MG63 (cell line): ENCODE results near the gene SDK1. TPM values are rescaled to one million over a fixed set of nuclear protein-coding genes. Genes with fewer than 3 reads are reported as not detected.
A peak's percentile ranks its signal among the peaks of the same experiment; 100 is the strongest.

Source experiments
- DNase-seq: peaks from one replicate; pipeline ENCODE4 v3.0.0-alpha.2; 2020
- H3K27me3 ChIP-seq: fragments of 250-450 bp; sonication (Bioruptor Pico); 2 replicates; pipeline ENCODE4 v1.5.1; 2020; ENCODE audit warnings: mild to moderate bottlenecking, moderate library complexity
- H3K36me3 ChIP-seq: fragments of 250-450 bp; sonication (Bioruptor Pico); 2 replicates; pipeline ENCODE4 v1.5.1; 2020; ENCODE audit warnings: mild to moderate bottlenecking, moderate library complexity
- H3K4me3 ChIP-seq: fragments of 250-450 bp; sonication (Bioruptor Pico); 2 replicates; pipeline ENCODE4 v1.5.1; 2020; ENCODE audit warnings: mild to moderate bottlenecking, moderate library complexity
- H3K9me3 ChIP-seq: fragments of 250-450 bp; sonication (Bioruptor Pico); 2 replicates; pipeline ENCODE4 v1.5.1; 2020; ENCODE audit warnings: mild to moderate bottlenecking, moderate library complexity
- total RNA-seq: library from RNA; depleted of rRNA; stranded (reverse); fragments of >200 nt; shearing (Covaris generic); gene quantifications from 2 replicates; pipeline ENCODE4 v1.2.3, GENCODE V29; 2014; ENCODE audit warnings: low replicate concordance

Gene SDK1
- total RNA-seq, 1 experiment from 2014 or later, result 1.1 TPM

DNA sequence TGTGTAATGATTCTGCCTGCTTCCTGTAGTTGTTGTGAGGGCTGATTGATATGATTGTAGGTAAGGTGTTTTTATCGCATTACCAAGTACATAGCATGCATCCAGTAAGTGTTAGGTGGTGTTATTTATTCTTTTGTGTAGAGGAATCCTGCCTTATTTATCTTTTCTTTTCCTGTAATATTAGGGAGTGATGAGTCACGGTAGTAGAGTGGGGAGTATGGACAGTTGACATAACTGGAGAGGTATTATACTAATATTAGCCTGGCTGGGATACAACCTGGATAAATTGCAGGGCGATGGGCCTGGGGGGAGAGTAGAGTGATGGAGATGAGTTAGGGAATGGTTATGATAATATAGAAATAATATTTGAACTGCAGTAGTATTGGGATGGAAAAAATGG is 9.8 kb downstream of the SDK1 start:
- H3K36me3 ChIP-seq, result no peaks in the 10 kb centered on the region
- no peaks in the 10 kb centered on the region; the same call in 1 of the 2 replicates for H3K9me3 ChIP-seq
- peaks cover 8% of the 10 kb centered on the region for H3K27me3 ChIP-seq
- DNase-seq, result no peak
- H3K4me3 ChIP-seq, result no peak overlapping the region

DNA sequence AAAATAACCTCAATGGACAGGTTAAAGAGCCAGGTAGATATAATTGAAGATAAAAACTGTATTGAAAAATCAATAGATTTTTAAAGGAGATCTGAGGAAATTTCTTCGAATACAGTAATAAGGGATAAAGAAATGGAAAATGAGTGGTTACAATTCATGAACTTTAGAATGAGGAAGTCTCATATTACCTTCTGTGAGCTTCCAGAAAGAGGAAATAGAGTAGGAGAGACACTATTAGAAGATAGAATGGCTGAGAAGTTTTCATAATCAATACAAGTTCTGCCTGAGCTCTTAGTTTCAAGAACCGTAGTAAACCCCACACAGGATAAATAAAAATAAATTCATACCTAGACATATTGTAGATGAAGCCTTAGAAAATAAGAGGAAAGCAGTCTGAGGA is 11.5 kb downstream of the SDK1 start:
- no peak for DNase-seq
- no peaks in the 10 kb centered on the region for H3K36me3 ChIP-seq
- H3K27me3 ChIP-seq, result peaks cover 4% of the 10 kb centered on the region; the same call in 1 of the 2 replicates
- H3K9me3 ChIP-seq, result no peaks in the 10 kb centered on the region; the same call in 1 of the 2 replicates
- H3K4me3 ChIP-seq, result no peak overlapping the region

DNA sequence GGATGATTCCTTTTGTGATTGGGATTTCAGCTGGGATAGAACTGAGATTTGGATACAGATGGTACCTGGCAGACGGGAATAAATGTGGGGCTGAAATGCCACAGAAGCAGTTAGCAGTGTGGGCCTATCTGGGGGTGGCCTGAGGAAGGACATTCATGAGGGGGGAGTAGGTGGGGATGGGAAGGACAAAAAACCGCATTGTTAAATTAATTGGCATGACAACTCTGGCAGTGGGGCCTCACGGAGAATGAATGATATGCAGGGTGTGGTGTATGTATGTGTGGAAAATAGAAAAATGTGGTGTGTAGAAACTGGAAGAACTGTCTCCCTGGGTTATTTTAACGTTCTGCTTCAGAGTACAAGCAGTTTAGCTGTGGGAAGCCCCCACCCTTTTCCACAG is 17.8 kb downstream of the SDK1 start:
- no peak overlapping the region for H3K4me3 ChIP-seq
- H3K9me3 ChIP-seq, result no peaks in the 10 kb centered on the region
- H3K27me3 ChIP-seq, result 0 out of 2 replicates have a peak, but pooled peaks cover 2% of the 10 kb centered on the region
- no peaks in the 10 kb centered on the region for H3K36me3 ChIP-seq
- DNase-seq, result no peak

DNA sequence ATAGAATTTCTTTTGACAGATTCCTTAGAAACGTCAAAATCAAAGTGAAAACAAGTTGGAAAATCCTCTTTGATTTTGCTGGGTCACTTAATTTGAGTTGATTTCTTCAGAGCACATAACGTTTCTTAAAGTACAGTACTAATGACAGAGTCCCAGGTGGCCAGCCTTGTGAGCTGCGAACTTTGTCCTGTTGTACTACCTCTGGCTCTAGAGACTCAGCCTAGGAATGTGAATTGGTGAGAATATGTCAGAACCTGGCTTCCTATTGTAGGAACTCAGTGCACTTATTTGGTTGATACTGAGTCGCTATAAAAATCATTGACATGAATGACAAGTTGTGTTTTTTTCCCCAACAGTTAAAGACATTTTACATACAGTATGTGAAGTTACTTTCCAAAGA is 20.2 kb downstream of the SDK1 start:
- no peaks in the 10 kb centered on the region for H3K9me3 ChIP-seq
- H3K27me3 ChIP-seq, result 0 out of 2 replicates have a peak, but pooled peaks cover 2% of the 10 kb centered on the region
- DNase-seq, result no peak
- H3K4me3 ChIP-seq, result no peak overlapping the region
- H3K36me3 ChIP-seq, result no peaks in the 10 kb centered on the region

DNA sequence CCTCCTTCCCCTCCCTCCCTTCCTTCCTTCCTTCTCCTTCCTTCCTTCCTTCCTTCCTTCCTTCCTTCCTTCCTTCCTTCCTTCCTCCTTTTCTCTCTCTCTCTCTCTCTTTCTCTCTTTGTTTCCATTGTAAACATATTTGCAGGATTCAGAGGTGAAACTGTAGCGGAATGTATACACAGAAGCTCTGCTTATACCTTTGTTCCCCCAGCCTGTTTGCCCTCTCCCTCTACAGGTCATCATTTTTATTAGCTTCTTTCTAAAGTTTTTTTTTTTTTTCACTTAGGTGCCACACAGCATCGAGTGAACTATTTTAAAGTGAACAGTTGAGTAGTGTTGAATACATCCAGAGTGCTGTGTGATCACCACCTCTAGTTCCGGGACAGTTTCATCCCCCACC is 20.7 kb downstream of the SDK1 start:
- DNase-seq, result no peak
- H3K9me3 ChIP-seq, result no peaks in the 10 kb centered on the region
- H3K4me3 ChIP-seq, result no peak overlapping the region
- no peaks in the 10 kb centered on the region for H3K36me3 ChIP-seq
- 0 out of 2 replicates have a peak, but pooled peaks cover 2% of the 10 kb centered on the region for H3K27me3 ChIP-seq

DNA sequence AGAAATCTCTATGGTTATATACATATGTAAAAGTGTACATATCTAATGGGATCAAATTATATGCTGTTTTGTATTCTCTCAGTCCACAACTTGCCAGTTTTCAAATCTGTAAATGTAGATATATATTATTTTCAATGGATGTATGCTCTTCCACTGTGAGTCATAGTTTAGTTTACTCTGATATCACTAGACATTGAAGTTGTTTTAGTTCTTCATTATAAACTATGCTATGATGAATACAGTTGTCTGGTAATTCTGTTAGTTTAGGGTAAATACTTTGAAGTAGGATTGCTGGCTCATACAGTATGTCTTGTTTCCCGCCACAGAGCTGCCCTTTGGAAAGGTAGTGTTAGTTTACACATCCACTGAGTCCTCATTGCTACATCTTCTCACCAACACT is 25.2 kb downstream of the SDK1 start:
- H3K4me3 ChIP-seq, result no peak overlapping the region
- no peaks in the 10 kb centered on the region for H3K9me3 ChIP-seq
- H3K27me3 ChIP-seq, result peaks cover 2% of the 10 kb centered on the region; the same call in 1 of the 2 replicates
- no peaks in the 10 kb centered on the region for H3K36me3 ChIP-seq
- DNase-seq, result no peak

DNA sequence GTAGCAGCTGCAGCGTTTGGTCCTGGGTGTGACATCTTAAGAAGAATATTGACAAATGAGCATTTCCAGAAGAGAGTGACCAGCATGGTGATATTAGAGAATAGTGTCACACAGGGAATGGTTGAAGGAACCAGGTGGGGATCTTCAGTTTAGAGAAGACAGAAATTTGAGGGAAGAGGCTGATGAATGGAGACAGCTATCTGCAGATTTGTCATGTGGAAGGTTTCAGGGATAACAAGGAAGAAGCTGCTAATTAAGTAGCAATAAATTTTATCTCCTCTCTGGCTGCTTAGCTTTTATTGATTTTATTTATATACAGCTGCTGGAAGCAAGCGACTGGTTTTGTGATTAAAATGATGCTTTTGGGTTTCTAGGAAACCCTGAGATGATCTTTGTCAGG is 26.0 kb downstream of the SDK1 start:
- no peak for DNase-seq
- peaks cover 2% of the 10 kb centered on the region; the same call in 1 of the 2 replicates for H3K27me3 ChIP-seq
- H3K9me3 ChIP-seq, result no peaks in the 10 kb centered on the region
- no peaks in the 10 kb centered on the region for H3K36me3 ChIP-seq
- no peak overlapping the region for H3K4me3 ChIP-seq

DNA sequence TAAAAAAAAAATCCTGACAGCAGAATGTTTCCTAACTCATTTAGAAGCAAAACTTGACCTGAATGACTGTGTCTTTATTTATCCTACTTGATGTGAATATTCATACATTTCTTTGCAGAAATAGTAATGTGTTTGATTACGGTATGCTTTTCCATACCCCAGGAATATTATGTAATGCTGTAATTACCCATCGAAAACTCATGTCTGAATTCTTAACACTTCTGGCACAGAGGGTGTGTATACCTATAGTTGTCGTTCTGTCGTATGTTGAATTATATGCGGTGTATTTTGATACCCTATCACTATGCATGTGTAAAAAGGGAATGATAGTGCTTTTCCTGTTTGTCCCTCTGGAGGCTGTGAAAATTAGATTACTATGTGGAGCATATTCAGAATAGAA is 26.6 kb downstream of the SDK1 start:
- DNase-seq, result no peak
- H3K9me3 ChIP-seq, result no peaks in the 10 kb centered on the region
- H3K27me3 ChIP-seq, result peaks cover 2% of the 10 kb centered on the region; the same call in 1 of the 2 replicates
- no peaks in the 10 kb centered on the region for H3K36me3 ChIP-seq
- no peak overlapping the region for H3K4me3 ChIP-seq

DNA sequence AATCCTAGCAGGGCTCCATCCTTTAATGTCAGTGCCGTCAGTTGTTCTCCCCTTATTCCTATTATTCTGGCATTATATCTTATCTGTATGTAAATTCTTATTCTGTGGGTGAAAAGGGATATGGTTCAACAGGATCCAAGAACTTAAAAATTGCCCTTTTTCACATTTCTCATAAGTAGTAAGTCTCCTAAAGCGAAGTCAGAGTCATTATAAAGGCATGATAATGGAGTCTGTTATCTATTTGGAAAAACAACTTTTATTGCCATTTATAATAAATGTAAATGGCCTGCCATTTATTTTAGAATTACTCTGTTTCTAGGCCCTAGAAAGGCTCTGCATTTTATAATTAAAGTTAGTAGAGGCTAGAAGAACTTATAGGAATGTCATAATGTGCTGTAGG is 31.3 kb downstream of the SDK1 start:
- H3K4me3 ChIP-seq, result no peak overlapping the region
- no peaks in the 10 kb centered on the region for H3K9me3 ChIP-seq
- no peak for DNase-seq
- H3K27me3 ChIP-seq, result peaks cover 2% of the 10 kb centered on the region; the same call in 1 of the 2 replicates
- no peaks in the 10 kb centered on the region for H3K36me3 ChIP-seq

DNA sequence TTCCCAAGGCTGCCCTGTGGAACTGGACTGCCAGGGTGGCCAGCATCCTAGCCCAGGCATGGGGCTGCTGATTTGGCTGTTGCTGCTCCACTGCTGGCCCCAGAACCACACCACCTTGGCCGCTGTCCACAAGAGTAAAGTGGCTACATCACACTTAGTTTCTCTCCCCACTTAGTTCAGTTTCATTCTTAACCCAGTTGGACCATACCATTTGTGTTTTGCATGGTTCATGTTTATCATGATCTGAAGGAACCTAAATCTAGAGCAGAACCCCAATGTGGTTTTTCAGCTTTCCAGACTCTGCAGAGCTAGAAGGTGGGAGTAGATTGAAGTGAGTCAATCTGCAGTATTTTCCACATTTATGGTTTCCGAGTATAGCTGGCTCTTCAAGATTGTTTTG is 32.8 kb downstream of the SDK1 start:
- Histone ChIP-seq H3K36me3 (no peaks in the 10 kb centered on the region), H3K4me3 (no peak overlapping the region), H3K9me3 (no peaks in the 10 kb centered on the region), H3K27me3 (no peaks in the 10 kb centered on the region; the same call in 1 of the 2 replicates)
- DNase-seq, result no peak

DNA sequence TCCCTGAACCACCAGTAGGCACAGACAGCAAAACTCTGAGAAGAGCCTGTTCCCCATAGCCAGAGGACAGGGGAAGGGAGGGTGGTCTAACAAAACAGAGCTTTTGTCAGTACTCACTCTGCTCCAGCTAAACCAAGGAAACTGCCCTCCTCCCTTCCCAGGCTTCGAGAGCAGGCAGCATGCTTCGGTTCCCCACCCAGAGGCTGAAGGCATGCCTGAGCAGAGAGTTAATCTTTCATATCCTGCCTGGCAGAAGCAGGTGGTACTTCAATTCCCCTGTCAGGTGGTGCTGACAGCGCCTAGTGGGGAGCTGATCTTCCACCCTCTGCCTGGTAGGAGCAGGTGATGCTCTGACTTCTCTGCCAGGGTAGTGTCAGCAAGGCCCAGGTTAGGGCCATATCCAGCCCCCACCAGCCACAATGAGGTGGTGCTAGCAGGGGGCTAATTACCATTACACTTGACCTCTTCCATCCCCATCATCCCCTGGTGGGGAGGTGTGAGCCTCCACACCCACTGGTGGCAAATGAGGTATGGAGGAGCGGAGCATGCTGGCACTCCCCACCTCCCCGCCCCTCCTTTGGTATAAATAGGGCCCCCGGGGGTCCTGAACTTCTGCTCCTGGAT is 35.1 kb downstream of the SDK1 start:
- DNase-seq, result no peak
- H3K4me3 ChIP-seq, result no peak overlapping the region
- 0 out of 2 replicates have a peak, but pooled peaks cover 2% of the 10 kb centered on the region for H3K27me3 ChIP-seq
- no peaks in the 10 kb centered on the region for H3K36me3 ChIP-seq
- no peaks in the 10 kb centered on the region for H3K9me3 ChIP-seq

DNA sequence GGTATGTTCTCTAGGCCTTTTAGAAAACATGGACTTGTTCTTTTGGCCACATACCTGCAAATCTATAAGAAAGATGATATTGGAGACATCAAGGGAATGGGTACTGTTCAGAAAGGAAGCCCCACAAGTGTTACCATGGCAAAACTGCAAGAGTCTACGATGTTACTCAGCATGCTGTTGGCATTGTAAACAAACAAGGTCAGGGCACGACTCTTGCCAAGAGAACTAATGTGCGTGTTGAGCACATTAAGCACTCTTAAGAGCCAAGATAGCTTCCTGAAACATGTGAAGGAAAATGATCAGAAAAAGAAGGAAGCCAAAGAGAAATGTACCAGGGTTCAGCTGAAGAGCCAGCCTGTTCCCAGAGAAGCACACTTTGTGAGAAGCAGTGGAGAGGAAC is 37.1 kb downstream of the SDK1 start:
- H3K27me3 ChIP-seq, result 0 out of 2 replicates have a peak, but pooled peaks cover 2% of the 10 kb centered on the region
- H3K9me3 ChIP-seq, result no peaks in the 10 kb centered on the region
- H3K4me3 ChIP-seq, result no peak overlapping the region
- H3K36me3 ChIP-seq, result no peaks in the 10 kb centered on the region
- peak; percentile 57 for DNase-seq

DNA sequence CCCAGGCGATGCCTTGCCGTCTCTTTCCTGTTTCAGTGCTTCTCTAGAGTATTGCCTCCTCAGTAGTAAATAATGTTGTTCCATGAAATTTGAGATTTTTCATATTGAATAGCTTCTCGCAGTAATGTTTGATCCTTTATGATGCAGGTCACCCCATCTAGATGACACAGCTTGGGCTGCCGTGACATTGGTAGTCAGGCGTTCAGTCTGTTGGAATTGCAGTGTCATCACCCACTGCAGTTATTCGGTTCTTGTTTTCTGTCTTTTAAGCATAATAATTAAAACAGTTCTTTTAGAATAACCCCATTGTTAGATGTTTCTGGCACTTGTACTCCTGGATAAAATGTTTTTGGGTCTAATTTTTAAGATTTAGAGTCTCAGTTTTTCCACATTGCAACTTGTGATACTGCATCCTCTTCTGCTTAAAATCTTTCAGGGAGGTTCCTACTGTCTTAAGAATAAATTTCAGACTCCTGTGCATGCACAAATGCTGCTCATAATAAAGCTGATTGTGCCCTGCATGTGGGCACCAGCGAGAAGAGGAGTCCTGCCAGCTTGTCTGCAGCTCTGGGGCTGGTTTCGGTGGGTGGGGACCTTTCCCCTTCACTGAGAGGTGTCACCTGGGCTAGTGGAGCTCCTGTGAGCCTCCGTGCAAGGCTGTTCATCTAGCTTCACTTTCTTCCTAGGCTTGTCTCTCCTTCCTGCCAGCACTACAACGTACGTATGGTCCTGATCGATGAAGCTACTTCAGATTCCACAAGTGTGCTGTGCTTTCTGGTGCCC is 44.8 kb downstream of the SDK1 start:
- Histone ChIP-seq H3K36me3 (no peaks in the 10 kb centered on the region), H3K9me3 (no peaks in the 10 kb centered on the region), H3K4me3 (no peak overlapping the region), H3K27me3 (no peaks in the 10 kb centered on the region; the same call in 1 of the 2 replicates)
- DNase-seq, result no peak

DNA sequence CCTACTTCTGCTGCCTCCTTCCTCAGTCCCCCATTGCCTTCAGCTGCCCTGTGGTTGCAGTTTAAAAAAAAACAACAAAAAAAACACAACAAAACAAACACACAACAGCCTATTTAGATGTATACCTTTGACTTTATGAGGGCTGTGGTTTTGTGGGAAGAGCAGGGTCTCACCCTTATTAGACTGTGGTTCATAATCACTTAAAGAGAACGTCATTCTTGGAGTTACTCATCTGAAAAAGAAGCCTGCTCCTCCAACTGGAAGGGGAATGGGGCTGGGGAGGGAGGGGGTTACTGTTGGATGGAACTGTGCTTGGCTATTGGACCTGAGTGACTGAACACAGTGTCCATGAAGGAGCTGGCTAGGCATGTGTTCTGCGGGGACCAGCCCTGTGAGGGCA is 48.1 kb downstream of the SDK1 start:
- DNase-seq, result no peak
- H3K36me3 ChIP-seq, result no peaks in the 10 kb centered on the region
- peaks cover 3% of the 10 kb centered on the region; the same call in 1 of the 2 replicates for H3K27me3 ChIP-seq
- no peaks in the 10 kb centered on the region for H3K9me3 ChIP-seq
- H3K4me3 ChIP-seq, result no peak overlapping the region

DNA sequence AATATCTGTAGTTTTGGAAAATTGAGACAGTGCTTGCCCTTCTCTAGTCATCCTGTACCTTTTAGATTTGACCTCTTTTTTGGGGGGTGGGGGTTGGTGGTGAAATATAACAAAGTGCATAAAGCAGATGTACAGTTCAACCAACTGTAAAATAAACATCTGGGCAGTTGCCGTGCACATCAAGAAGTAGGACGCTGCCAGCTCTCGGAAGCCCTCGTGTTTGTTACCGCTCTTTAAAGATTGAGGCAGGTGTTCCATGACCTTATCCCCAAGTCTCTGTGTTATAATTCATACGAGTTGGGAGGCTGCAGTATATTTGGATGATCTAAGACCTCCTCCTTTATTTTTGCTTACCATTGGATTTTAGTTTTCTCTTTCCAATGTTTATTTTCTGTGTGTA is 55.1 kb downstream of the SDK1 start:
- H3K4me3 ChIP-seq, result no peak overlapping the region
- H3K36me3 ChIP-seq, result no peaks in the 10 kb centered on the region
- no peaks in the 10 kb centered on the region for H3K9me3 ChIP-seq
- DNase-seq, result no peak
- peaks cover 5% of the 10 kb centered on the region; the same call in 1 of the 2 replicates for H3K27me3 ChIP-seq

DNA sequence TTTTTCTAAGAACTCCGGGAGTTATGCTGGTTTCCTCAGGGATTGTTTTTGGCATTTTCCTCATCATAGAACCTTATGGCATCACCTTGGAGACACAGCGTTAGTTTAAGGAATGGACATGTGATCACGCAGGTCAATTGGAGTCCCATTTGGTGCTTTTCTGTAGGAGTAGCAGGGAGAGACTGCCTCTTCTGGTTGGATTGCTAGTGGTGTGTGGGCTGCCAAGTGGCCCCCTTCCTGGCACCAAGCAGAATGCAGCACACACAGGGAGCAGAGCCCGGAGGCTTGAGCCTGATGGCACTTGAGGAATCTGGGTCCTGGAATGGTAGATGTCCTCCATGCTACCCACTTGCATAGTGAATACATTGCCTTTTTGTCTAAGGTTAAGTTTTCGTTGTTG is 57.9 kb downstream of the SDK1 start:
- no peak for DNase-seq
- Histone ChIP-seq H3K27me3 (peaks cover 2% of the 10 kb centered on the region; the same call in 1 of the 2 replicates), H3K4me3 (no peak overlapping the region), H3K36me3 (no peaks in the 10 kb centered on the region), H3K9me3 (no peaks in the 10 kb centered on the region)

DNA sequence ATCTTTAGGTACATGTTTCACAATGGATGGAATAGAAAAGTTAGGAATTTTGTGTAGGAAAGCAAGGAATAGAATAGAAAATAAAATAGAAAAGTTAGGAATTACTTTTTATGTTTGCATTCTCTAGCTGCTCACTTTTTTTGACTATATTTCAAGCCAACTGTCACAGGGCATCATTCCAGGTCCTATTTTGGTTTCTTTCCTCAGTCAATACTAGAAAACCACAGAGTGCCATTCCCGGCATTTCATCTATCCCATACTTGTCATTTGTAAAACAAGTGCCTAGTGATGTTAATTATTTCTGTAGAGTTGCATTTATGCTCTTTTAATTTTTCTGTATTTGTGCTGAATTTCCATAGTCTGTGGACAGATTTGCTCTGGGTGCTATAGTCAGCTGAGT is 66.2 kb downstream of the SDK1 start:
- no peaks in the 10 kb centered on the region for H3K36me3 ChIP-seq
- no peak for DNase-seq
- no peaks in the 10 kb centered on the region; the same call in 1 of the 2 replicates for H3K27me3 ChIP-seq
- no peak overlapping the region for H3K4me3 ChIP-seq
- H3K9me3 ChIP-seq, result no peaks in the 10 kb centered on the region
